Activated CD4-positive, alpha-beta memory T cell treated with anti-CD3 and anti-CD28 coated beads for 36 hours (primary cell): ENCODE measurements around the gene CNPPD1. TPM values are rescaled to one million over a fixed set of nuclear protein-coding genes. Genes with fewer than 3 reads are reported as not detected.

Experiments used
- CTCF ChIA-PET: fragments of 350-600 bp; sonication (Branson Sonifier 250); formaldehyde crosslinking; loops from one replicate; lab custom pipeline; 2021; ENCODE audit warnings: antibody characterized with exemption, inconsistent platforms; lab: Charles Lee
- POLR2A ChIA-PET: fragments of 350-600 bp; sonication (Branson Sonifier 250); formaldehyde crosslinking; loops from one replicate; lab custom pipeline; 2021; ENCODE audit warnings: antibody characterized with exemption; lab: Charles Lee
- DNase-seq: peaks from one replicate; pipeline ENCODE4 v3.0.0-alpha.2; 2020
- H3K27ac Mint-ChIP-seq: one replicate; pipeline ENCODE4 v1.8.0; 2021; ENCODE audit warnings: mixed read lengths
- H3K27me3 Mint-ChIP-seq: one replicate; pipeline ENCODE4 v1.8.0; 2021; ENCODE audit warnings: mixed read lengths
- H3K36me3 Mint-ChIP-seq: one replicate; pipeline ENCODE4 v1.8.0; 2021; ENCODE audit warnings: mixed read lengths
- H3K4me1 Mint-ChIP-seq: one replicate; pipeline ENCODE4 v1.8.0; 2021; ENCODE audit warnings: low read depth, mixed read lengths
- H3K4me3 Mint-ChIP-seq: one replicate; pipeline ENCODE4 v1.8.0; 2021; ENCODE audit warnings: mild to moderate bottlenecking, mixed read lengths
- H3K9me3 Mint-ChIP-seq: one replicate; pipeline ENCODE4 v1.8.0; 2021; ENCODE audit warnings: mixed read lengths
- intact Hi-C: fragments of 100-400 bp; cut with micrococcal nuclease; formaldehyde crosslinking; loops from one replicate; pipeline ENCODE4 v1.15.1; 2023
- total RNA-seq, 2 experiments: library from RNA; stranded (reverse); gene quantifications; one replicate each; pipeline ENCODE4 v1.2.3, GENCODE V29; 2021

Gene CNPPD1
- 10 to 100 TPM; 42.0 to 43.4 TPM for total RNA-seq

- POLR2A ChIA-PET = interaction anchor here (0.6 to 2.6 kb wide), 21 partner anchors 11 to 268 kb away, joined by 3 to 26 read pairs (median 5); partner anchors contain the start of genes ANKZF1, ATG9A, DNAJB2 and DNPEP
- peaks cover 52% of the 10 kb centered on the region for H3K4me1 Mint-ChIP-seq
- H3K9me3 Mint-ChIP-seq = no peaks in the 10 kb centered on the region
- CTCF ChIA-PET = interaction anchor here (0.8 to 4.7 kb wide), 12 partner anchors 12 to 147 kb away, joined by 3 to 42 read pairs (median 8); partner anchors contain the start of genes ABCB6, DNAJB2, GLB1L and NHEJ1
- intact Hi-C loops = loop anchor here (1.0 to 10.0 kb wide), 10 partner anchors 17 to 892 kb away; partner anchors contain the start of genes ANKZF1, ATG9A, CHPF and CTDSP1
- H3K4me3 Mint-ChIP-seq = peak within 1 kb of the TSS; percentile 95
- H3K27ac Mint-ChIP-seq = peak within 1 kb of the TSS; percentile 99
- H3K27me3 Mint-ChIP-seq = no peaks in the 10 kb centered on the region
- DNase-seq = peak; percentile 91
- H3K36me3 Mint-ChIP-seq = peaks cover 30% of the 10 kb centered on the region
These were observed at the start of gene CNPPD1 for GRCh38 chr2:219176818-219177551. Gene CNPPD1 (minus strand): TSS chr2:219176925. CDS start chr2:219176828, 97 bp downstream.

GRCh38 chr2:219225350-219225749 is 48.6 kb upstream of the CNPPD1 start:
- ChIA-PET POLR2A (no interaction called here), CTCF (interaction anchor here (1.2 to 5.5 kb wide), 2 partner anchors 54 to 70 kb away, joined by 3 to 38 read pairs; no protein-coding TSS in a partner anchor)
- intact Hi-C loops = no loop called here
- Mint-ChIP-seq H3K4me1 (peaks cover 18% of the 10 kb centered on the region), H3K4me3 (no peak overlapping the region), H3K9me3 (no peaks in the 10 kb centered on the region), H3K27me3 (no peaks in the 10 kb centered on the region), H3K27ac (no peak overlapping the region), H3K36me3 (peaks cover 50% of the 10 kb centered on the region)
- DNase-seq = no peak

- H3K9me3 Mint-ChIP-seq = no peaks in the 10 kb centered on the region
- no peaks in the 10 kb centered on the region for H3K27me3 Mint-ChIP-seq
- peaks cover 49% of the 10 kb centered on the region for H3K36me3 Mint-ChIP-seq
- peaks cover 22% of the 10 kb centered on the region for H3K4me1 Mint-ChIP-seq
- H3K27ac Mint-ChIP-seq = no peak overlapping the region
- DNase-seq = no peak
- intact Hi-C loops = no loop called here
- POLR2A ChIA-PET = no interaction called here
- no peak overlapping the region for H3K4me3 Mint-ChIP-seq
- CTCF ChIA-PET = interaction anchor here (1.2 kb wide), 1 partner anchor 53 kb away, joined by 3 read pairs; no protein-coding TSS in a partner anchor
These were observed 47.3 kb upstream of the CNPPD1 start for GRCh38 chr2:219223831-219224610.

GRCh38 chr2:219221957-219222518 is 45.3 kb upstream of the CNPPD1 start:
- no peaks in the 10 kb centered on the region for H3K27me3 Mint-ChIP-seq
- H3K4me3 Mint-ChIP-seq = no peak overlapping the region
- no peak for DNase-seq
- ChIA-PET CTCF (interaction anchor here (1.1 kb wide), 1 partner anchor 49 kb away, joined by 3 read pairs; no protein-coding TSS in a partner anchor), POLR2A (interaction anchor here (1.0 kb wide), 1 partner anchor 73 kb away, joined by 3 read pairs; no protein-coding TSS in a partner anchor)
- intact Hi-C loops = no loop called here
- no peak overlapping the region for H3K27ac Mint-ChIP-seq
- no peaks in the 10 kb centered on the region for H3K9me3 Mint-ChIP-seq
- H3K4me1 Mint-ChIP-seq = peaks cover 17% of the 10 kb centered on the region
- H3K36me3 Mint-ChIP-seq = peaks cover 51% of the 10 kb centered on the region

GRCh38 chr2:219220652-219221402 is 44.1 kb upstream of the CNPPD1 start:
- ChIA-PET CTCF (interaction anchor here (1.1 to 3.0 kb wide), 3 partner anchors 9 to 78 kb away, joined by 3 to 11 read pairs (median 3); partner anchors contain the start of genes ANKZF1 and ATG9A), POLR2A (interaction anchor here (1.0 to 3.5 kb wide), 3 partner anchors 9 to 74 kb away, joined by 3 to 15 read pairs (median 4); partner anchors contain the start of genes ANKZF1, ATG9A, TUBA4A and TUBA4B)
- Mint-ChIP-seq H3K4me1 (peaks cover 19% of the 10 kb centered on the region), H3K36me3 (peaks cover 51% of the 10 kb centered on the region), H3K4me3 (no peak overlapping the region), H3K9me3 (no peaks in the 10 kb centered on the region), H3K27me3 (no peaks in the 10 kb centered on the region), H3K27ac (no peak overlapping the region)
- no peak for DNase-seq
- intact Hi-C loops = no loop called here

GRCh38 chr2:219219784-219220532 is 43.2 kb upstream of the CNPPD1 start:
- CTCF ChIA-PET = interaction anchor here (1.2 to 3.0 kb wide), 4 partner anchors 10 to 79 kb away, joined by 5 to 16 read pairs (median 8); partner anchors contain the start of genes ANKZF1 and ATG9A
- peaks cover 19% of the 10 kb centered on the region for H3K4me1 Mint-ChIP-seq
- intact Hi-C loops = loop anchor here (1.0 kb wide), 1 partner anchor 9 kb away; the partner anchor contains the start of genes ANKZF1 and ATG9A
- no peaks in the 10 kb centered on the region for H3K9me3 Mint-ChIP-seq
- POLR2A ChIA-PET = interaction anchor here (0.8 to 3.5 kb wide), 7 partner anchors 9 to 75 kb away, joined by 3 to 33 read pairs (median 13); partner anchors contain the start of genes ANKZF1, ATG9A, TUBA4A and TUBA4B
- H3K27ac Mint-ChIP-seq = no peak overlapping the region
- no peaks in the 10 kb centered on the region for H3K27me3 Mint-ChIP-seq
- DNase-seq = no peak
- H3K4me3 Mint-ChIP-seq = no peak overlapping the region
- H3K36me3 Mint-ChIP-seq = peaks cover 44% of the 10 kb centered on the region

- POLR2A ChIA-PET = interaction anchor here (0.8 to 3.5 kb wide), 11 partner anchors 8 to 76 kb away, joined by 3 to 33 read pairs (median 4); partner anchors contain the start of genes ANKZF1, ATG9A, CNPPD1 and TUBA4A
- peak; percentile 92 for DNase-seq
- Mint-ChIP-seq H3K9me3 (no peaks in the 10 kb centered on the region), H3K4me3 (peak within 1 kb of the TSS; percentile 80), H3K36me3 (peaks cover 42% of the 10 kb centered on the region), H3K27me3 (no peaks in the 10 kb centered on the region), H3K4me1 (peaks cover 19% of the 10 kb centered on the region), H3K27ac (peak within 1 kb of the TSS; percentile 69)
- intact Hi-C loops = loop anchor here (1.0 kb wide), 4 partner anchors 10 to 60 kb away; partner anchors contain the start of genes ANKZF1, ATG9A, DNAJB2 and TUBA4A
- CTCF ChIA-PET = interaction anchor here (0.9 to 3.0 kb wide), 6 partner anchors 11 to 80 kb away, joined by 5 to 16 read pairs (median 6); partner anchors contain the start of genes ANKZF1, ATG9A and CNPPD1
These were observed 42.3 kb upstream of the CNPPD1 start, which contains the start of gene ABCB6 for GRCh38 chr2:219218732-219219701. Gene ABCB6 (minus strand): TSS chr2:219218958. CDS start chr2:219218673, 285 bp downstream.

GRCh38 chr2:219218217-219218731 is 41.5 kb upstream of the CNPPD1 start:
- CTCF ChIA-PET = interaction anchor here (0.9 to 3.0 kb wide), 6 partner anchors 12 to 223 kb away, joined by 5 to 16 read pairs (median 6); partner anchors contain the start of genes ANKZF1, ATG9A, CNPPD1 and ZFAND2B
- intact Hi-C loops = loop anchor here (1.0 kb wide), 3 partner anchors 11 to 61 kb away; partner anchors contain the start of genes DNAJB2, TUBA4A and TUBA4B
- POLR2A ChIA-PET = interaction anchor here (0.6 to 3.5 kb wide), 10 partner anchors 9 to 280 kb away, joined by 3 to 33 read pairs (median 7); partner anchors contain the start of genes ANKZF1, ATG9A, CNPPD1 and GMPPA
- Mint-ChIP-seq H3K36me3 (peaks cover 35% of the 10 kb centered on the region), H3K27ac (peak overlapping the region; percentile 69), H3K4me3 (peak overlapping the region; percentile 80), H3K27me3 (no peaks in the 10 kb centered on the region), H3K4me1 (peaks cover 19% of the 10 kb centered on the region), H3K9me3 (no peaks in the 10 kb centered on the region)
- peak; percentile 47 for DNase-seq
